Cardiac muscle cell (in vitro differentiated cells and primary cell): ENCODE data around the gene CCL15. TPM values are rescaled to one million over a fixed set of nuclear protein-coding genes. Genes with fewer than 3 reads are reported as not detected.

Experiments used
- DNase-seq, 2 donors: peaks; one replicate each; pipeline versions ENCODE4 v3.0.0 to v3.0.0-alpha.2; 2010 to 2017; ENCODE audit warnings: low read depth in 1 of 2, low spot score in 1 of 2
- H3K27ac ChIP-seq: fragments of 200-600 bp; sonication (generic); 2 replicates; pipeline ENCODE4 v1.5.1; 2016
- H3K27me3 ChIP-seq: fragments of 200-600 bp; sonication (generic); 2 replicates; pipeline ENCODE4 v1.6.0; 2016; ENCODE audit warnings: control low read depth
- H3K36me3 ChIP-seq: fragments of 200-600 bp; sonication (generic); 2 replicates; pipeline ENCODE4 v1.5.1; 2016; ENCODE audit warnings: control low read depth
- H3K4me1 ChIP-seq: fragments of 200-600 bp; sonication (generic); 2 replicates; pipeline ENCODE4 v1.8.1; 2017; ENCODE audit warnings: low read depth, mild to moderate bottlenecking, mixed run types
- H3K4me3 ChIP-seq: fragments of 200-600 bp; sonication (generic); 2 replicates; pipeline ENCODE4 v1.5.1; 2016; ENCODE audit warnings: mild to moderate bottlenecking
- H3K9me3 ChIP-seq: fragments of 200-600 bp; sonication (generic); 2 replicates; pipeline ENCODE4 v1.5.1; 2017; ENCODE audit warnings: low read depth, mild to moderate bottlenecking, control low read depth
- CTCF ChIP-seq: IDR thresholded peaks from 2 replicates; pipeline ENCODE4 v1.5.1; 2012; ENCODE audit warnings: low read depth, mild to moderate bottlenecking, low read length
- polyA plus RNA-seq: library from polyadenylated mRNA; unstranded; fragments of >200 nt; fragmentation: Nextera tagmentation; extraction: Ambion mirVana; gene quantifications from 2 replicates; pipeline ENCODE4 v1.2.1, GENCODE V29; 2016
- total RNA-seq: library from RNA; depleted of rRNA; stranded (reverse); fragments of >200 nt; gene quantifications from 2 replicates; pipeline ENCODE4 v1.2.3, GENCODE V29; 2016

Gene CCL15
- total and polyA plus RNA-seq, 2 experiments from 2014 or later: not detected

DNA sequence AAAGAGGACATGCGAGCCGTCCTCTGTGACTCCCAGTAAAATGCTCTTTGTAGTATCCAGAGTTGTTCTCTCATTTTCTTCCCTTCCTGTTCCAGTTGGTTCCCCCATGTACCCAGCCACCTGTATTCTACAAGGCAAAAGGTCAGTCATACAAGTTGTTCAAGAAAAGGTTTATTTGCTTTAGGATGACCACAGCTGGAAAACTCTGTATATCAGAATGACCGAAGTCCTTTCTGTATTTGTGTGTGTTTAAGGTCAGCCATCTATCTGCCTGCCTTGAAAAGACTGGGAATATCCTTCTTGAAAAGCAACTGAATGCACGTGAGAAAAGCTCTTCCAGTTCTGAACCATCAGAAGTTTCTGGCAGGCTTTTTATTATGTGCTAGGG lies 28.4 kb downstream of the CCL15 start:
- no peaks in the 10 kb centered on the region for H3K9me3 ChIP-seq
- DNase-seq: no peak
- TF ChIP-seq CTCF: no peak
- no peak overlapping the region for H3K4me3 ChIP-seq
- no peaks in the 10 kb centered on the region for H3K27me3 ChIP-seq
- no peaks in the 10 kb centered on the region for H3K36me3 ChIP-seq
- H3K4me1 ChIP-seq: no peaks in the 10 kb centered on the region
- H3K27ac ChIP-seq: no peak overlapping the region

- DNase-seq: no peak
Measured at GRCh38 chr17:35972535-35972934, 28.8 kb downstream of the CCL15 start.

DNA sequence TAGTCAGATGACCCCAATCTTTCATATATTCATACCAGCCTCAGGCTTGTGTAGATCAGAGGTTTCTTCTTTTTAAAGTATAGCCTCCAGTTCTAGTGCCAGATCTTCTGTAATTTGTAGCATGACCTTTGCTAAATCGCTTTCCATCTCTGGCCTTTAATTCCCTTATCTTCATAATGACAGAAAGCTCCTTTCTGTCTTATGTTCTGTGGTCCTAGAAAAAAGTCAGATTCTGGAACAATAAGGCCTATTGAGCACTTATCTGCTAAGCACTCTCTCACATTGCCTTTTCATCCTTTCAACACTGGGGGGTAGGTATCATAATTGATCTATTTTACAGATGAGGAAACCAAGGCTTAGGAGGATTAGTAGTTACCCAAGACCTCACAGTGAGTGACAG lies 29.3 kb downstream of the CCL15 start:
- Histone ChIP-seq H3K27ac (no peak overlapping the region), H3K4me3 (no peak overlapping the region), H3K27me3 (no peaks in the 10 kb centered on the region), H3K9me3 (no peaks in the 10 kb centered on the region), H3K4me1 (no peaks in the 10 kb centered on the region), H3K36me3 (no peaks in the 10 kb centered on the region)
- no peak for DNase-seq
- TF ChIP-seq CTCF: no peak

More at GRCh38 chr17:35972535-35972934, 28.8 kb downstream of the CCL15 start:
- no peak overlapping the region for H3K27ac ChIP-seq
- no peaks in the 10 kb centered on the region for H3K9me3 ChIP-seq
- H3K4me3 ChIP-seq: no peak overlapping the region
- H3K27me3 ChIP-seq: no peaks in the 10 kb centered on the region
- TF ChIP-seq CTCF: no peak
- H3K4me1 ChIP-seq: no peaks in the 10 kb centered on the region
- no peaks in the 10 kb centered on the region for H3K36me3 ChIP-seq

DNA sequence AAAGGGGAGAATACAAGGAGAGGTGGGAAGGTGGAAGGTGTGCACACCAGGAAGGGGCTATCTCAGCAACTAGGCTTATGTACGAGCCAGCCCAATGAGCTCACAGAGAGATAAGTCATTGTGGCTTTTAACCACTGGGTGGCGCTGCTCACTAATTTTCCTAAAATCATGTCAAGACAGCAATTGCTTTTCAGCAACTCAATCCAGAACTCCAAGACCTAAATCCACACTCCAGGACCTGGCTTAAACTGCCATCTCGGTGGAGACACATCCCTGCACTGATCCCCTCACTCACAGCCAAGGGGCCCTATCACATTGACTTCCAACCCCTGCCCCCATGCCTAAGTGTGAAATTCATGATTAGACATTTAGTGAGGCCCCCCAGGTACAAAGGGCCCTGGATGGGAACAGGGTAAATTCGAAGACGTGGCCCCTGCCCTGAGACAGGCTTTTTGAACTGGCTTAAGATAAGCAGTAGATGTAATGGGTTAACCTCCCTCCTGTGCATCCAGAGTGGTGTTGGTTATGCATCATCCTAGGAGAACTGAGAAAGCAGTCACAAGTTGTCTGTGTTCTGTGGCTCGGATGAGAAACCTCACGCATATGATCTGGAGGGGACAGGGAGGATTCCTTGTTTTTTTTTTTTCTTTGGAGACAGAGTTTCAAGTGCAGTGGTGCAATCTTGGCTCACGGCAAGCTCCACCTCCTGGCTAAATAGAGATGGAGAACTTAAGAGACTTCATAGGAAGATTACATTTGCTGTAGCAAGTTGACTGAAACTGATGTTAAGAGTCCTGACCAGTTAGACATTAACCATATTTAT lies 31.6 kb downstream of the CCL15 start:
- DNase-seq: peak; percentile 88 to 89
- H3K4me1 ChIP-seq: no peaks in the 10 kb centered on the region
- no peaks in the 10 kb centered on the region for H3K9me3 ChIP-seq
- no peaks in the 10 kb centered on the region for H3K27me3 ChIP-seq
- peak; percentile 73 for TF ChIP-seq CTCF
- no peak overlapping the region for H3K4me3 ChIP-seq
- H3K27ac ChIP-seq: no peak overlapping the region
- H3K36me3 ChIP-seq: no peaks in the 10 kb centered on the region

DNA sequence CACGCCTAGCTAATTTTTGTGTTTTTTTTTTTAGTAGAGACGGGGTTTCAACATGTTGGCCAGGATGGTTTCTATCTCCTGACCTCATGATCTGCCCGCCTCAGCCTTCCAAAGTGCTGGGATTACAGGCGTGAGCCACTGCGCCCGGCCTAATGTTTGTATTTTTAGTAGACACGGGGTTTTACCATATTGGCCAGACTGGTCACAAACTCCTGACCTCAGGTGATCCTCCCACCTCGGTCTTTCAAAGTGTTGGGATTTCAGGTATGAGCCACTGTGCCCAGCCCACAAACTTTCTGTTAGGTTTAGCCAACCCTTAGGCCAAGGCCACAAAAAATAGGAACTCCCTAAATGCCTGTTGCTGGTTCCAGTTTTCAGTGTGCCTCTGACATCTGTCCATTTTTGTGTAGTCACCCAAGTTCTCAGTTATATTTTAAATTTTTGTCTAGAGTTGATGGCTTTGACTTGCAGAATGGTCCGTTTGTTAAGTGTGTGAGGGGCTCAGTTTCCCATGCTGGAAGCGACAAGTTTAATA lies 32.8 kb downstream of the CCL15 start:
- no peak for DNase-seq
- H3K9me3 ChIP-seq: no peaks in the 10 kb centered on the region
- no peaks in the 10 kb centered on the region for H3K4me1 ChIP-seq
- peaks cover 4% of the 10 kb centered on the region for H3K27me3 ChIP-seq
- no peak overlapping the region for H3K27ac ChIP-seq
- no peaks in the 10 kb centered on the region for H3K36me3 ChIP-seq
- H3K4me3 ChIP-seq: no peak overlapping the region
- no peak for TF ChIP-seq CTCF
